ENCODE data around the gene AFF3. TPM values are rescaled to one million over a fixed set of nuclear protein-coding genes. Genes with fewer than 3 reads are reported as not detected.

AFF3 gene
- total and polyA plus RNA-seq, 2 of the 4 experiments (the other 2 are of a cell fraction): 12.9 to 14.3 TPM

DNA sequence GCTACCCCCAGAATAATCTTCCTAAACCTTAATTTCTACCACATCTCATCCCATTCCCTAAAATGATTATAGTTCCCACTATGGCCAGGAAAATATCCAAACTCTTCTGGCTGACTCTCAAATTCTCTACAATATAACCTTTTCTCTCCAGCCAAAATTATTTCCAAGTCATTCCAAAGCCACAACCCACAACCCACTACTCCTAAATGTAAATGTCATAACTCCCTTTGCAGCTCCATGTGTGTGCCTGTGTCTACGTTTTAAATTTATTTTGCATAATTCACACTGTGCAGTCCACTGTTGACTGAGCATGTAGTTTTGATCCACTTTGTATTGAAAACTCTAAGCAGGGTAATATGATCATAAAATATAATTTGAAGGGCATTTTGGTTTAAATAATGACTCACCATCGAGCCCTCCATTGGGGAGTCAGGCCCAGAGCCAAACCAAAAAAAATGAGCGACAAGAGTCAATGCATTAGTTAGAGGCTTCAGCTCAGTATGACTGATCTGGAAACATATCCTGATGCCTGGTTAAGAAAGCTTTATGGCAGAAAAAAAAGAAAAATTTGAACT, 171.0 kb downstream of the AFF3 start:
- Histone ChIP-seq H3K23ac (ENCODE audit: low read depth, low read length) (no peak overlapping the region), H4K8ac (ENCODE audit: low read depth in 2 of 2, low read length in 2 of 2) (no peak overlapping the region), H3K18ac (ENCODE audit: low read depth, low read length) (no peak overlapping the region), H3K9me3 (ENCODE audit: control insufficient read depth, insufficient read depth, low read length) (no peaks in the 10 kb centered on the region), H4K20me1 (ENCODE audit: insufficient read depth, low read length) (peaks cover 3% of the 10 kb centered on the region; the same call in 1 of the 2 replicates), H3K4me1 (ENCODE audit: control insufficient read depth, insufficient read depth, low read length) (peaks cover 19% of the 10 kb centered on the region), H4K91ac (ENCODE audit: insufficient read depth, low read depth, low read length) (no peak overlapping the region), H3K36me3 (ENCODE audit: control insufficient read depth, insufficient read depth, low read length) (peaks cover 8% of the 10 kb centered on the region), H2BK5ac (ENCODE audit: low read depth, low read length, poor library complexity, severe bottlenecking) (no peak overlapping the region), H2BK20ac (ENCODE audit: low read depth, low read length) (no peak overlapping the region), H2AK9ac (replicated peaks; ENCODE audit: low read depth, low read length, poor library complexity) (no peak overlapping the region), H2AK5ac (ENCODE audit: low read depth, low read length) (no peak overlapping the region), H4K5ac (ENCODE audit: low read depth, low read length) (no peak overlapping the region), H3K9me1 (ENCODE audit: insufficient read depth, low read length) (peaks cover 12% of the 10 kb centered on the region), H2BK15ac (ENCODE audit: low read depth, low read length) (no peak overlapping the region), H3K4me3 (ENCODE audit: insufficient read depth, low read depth, low read length) (no peak overlapping the region), H3K27me3 (ENCODE audit: control insufficient read depth, insufficient read depth, low read length) (no peaks in the 10 kb centered on the region), H3K27ac (ENCODE audit: insufficient read depth, low read length) (no peak overlapping the region), H3K14ac (replicated peaks; ENCODE audit: low read depth, low read length) (no peak overlapping the region; the same call in 1 of the 2 replicates), H3K79me1 (ENCODE audit: low read depth in 1 of 2, low read length in 2 of 2) (peaks cover 8 to 30% of the 10 kb centered on the region in 2 experiments; a peak in 2 of 4 replicates), H3K4ac (ENCODE audit: low read depth, low read length) (0 out of 2 replicates have a peak overlapping the region, but pooled peaks have one; percentile 13), H3K4me2 (ENCODE audit: low read depth, low read length) (no peak overlapping the region), H3K56ac (ENCODE audit: extremely low read depth, insufficient read depth, low read length) (no peak overlapping the region), H2BK120ac (ENCODE audit: low read depth, low read length) (no peak overlapping the region), H3K9ac (ENCODE audit: low read depth, low read length) (no peak overlapping the region), H2AFZ (replicated peaks; ENCODE audit: low read length, poor library complexity) (no peak overlapping the region)
- BruUV-seq (replicated peaks): no TSS peak
- ATAC-seq (ENCODE audit: low read depth): no peak
- TF ChIP-seq FOS (IDR thresholded peaks at IDR 0.05; ENCODE audit: low read depth, low read length) (no peak), RFX5 (IDR thresholded peaks at IDR 0.05; ENCODE audit: low read depth, low read length) (no peak), MAFK (IDR thresholded peaks at IDR 0.05; ENCODE audit: low read depth, low read length) (no peak), POLR2A (IDR thresholded peaks at IDR 0.05; ENCODE audit: low read depth, low read length) (no peak), NFE2L2 (IDR thresholded peaks at IDR 0.05; ENCODE audit: low read depth, low read length) (no peak)
- POLR2A ChIA-PET (ENCODE audit: unreplicated experiment): no interaction called here
- in situ Hi-C loops (cut with MboI; ENCODE audit: low sequenced_read_pairs) (no loop called here), dilution Hi-C loops (cut with HindIII; ENCODE audit: low sequenced_read_pairs, unreplicated experiment) (no loop called here), intact Hi-C loops (cut with micrococcal nuclease) (no loop called here)
- DNase-seq: peak; percentile 34
- 40% methylated on average over 1 of the region's 3 CpGs; no CpG with 5 or more reads in 1 of the 2 experiments for WGBS, 2 experiments (ENCODE audit: extremely low coverage in 2 of 2, insufficient read length in 1 of 2)
- CTCF ChIA-PET: no interaction called here

Measured in IMR-90 (cell line).